HG03064 (cell line): ENCODE results near the gene ZNF618.
"Not testable (repeated sequence)": the region's sequence is repeated elsewhere in the genome, so short reads cannot be mapped to it uniquely, and the experiment has no call there.

Experiments
- ATAC-seq: cut with Tn5 transposase; IDR thresholded peaks from one replicate; pipeline ENCODE4 v1.9.1; 2021; ENCODE audit warnings: low read depth; ENCODE audit not compliant: unreplicated experiment

ZNF618 gene

GRCh38 chr9:113984639-113985380 lies 108.7 kb downstream of the ZNF618 start:
- ATAC-seq, result no peak

GRCh38 chr9:113985968-113986585 lies 110.0 kb downstream of the ZNF618 start:
- no peak for ATAC-seq

GRCh38 chr9:113986931-113987330 lies 110.8 kb downstream of the ZNF618 start:
- ATAC-seq, result no peak

- ATAC-seq, result no peak
These were observed 111.4 kb downstream of the ZNF618 start for GRCh38 chr9:113987526-113987925.

- ATAC-seq, result no peak
These were observed 112.4 kb downstream of the ZNF618 start for GRCh38 chr9:113988385-113989016.

- no peak for ATAC-seq
These were observed 113.1 kb downstream of the ZNF618 start for GRCh38 chr9:113989017-113989713.

GRCh38 chr9:113989714-113990569 lies 113.8 kb downstream of the ZNF618 start:
- ATAC-seq, result no peak

- no peak for ATAC-seq
These were observed 114.4 kb downstream of the ZNF618 start for GRCh38 chr9:113990570-113990907.

- no peak for ATAC-seq
These were observed 114.9 kb downstream of the ZNF618 start for GRCh38 chr9:113990975-113991471.

GRCh38 chr9:113991714-113992113 lies 115.6 kb downstream of the ZNF618 start:
- ATAC-seq, result no peak

- ATAC-seq, result no peak
These were observed 116.3 kb downstream of the ZNF618 start for GRCh38 chr9:113992276-113992951.

GRCh38 chr9:113992994-113993393 lies 116.9 kb downstream of the ZNF618 start:
- no peak for ATAC-seq

- no peak for ATAC-seq
These were observed 117.9 kb downstream of the ZNF618 start for GRCh38 chr9:113993838-113994540.

- ATAC-seq, result no peak
These were observed 119.3 kb downstream of the ZNF618 start for GRCh38 chr9:113995401-113995800.

GRCh38 chr9:113995963-113996362 lies 119.9 kb downstream of the ZNF618 start:
- ATAC-seq, result no peak

GRCh38 chr9:113996531-113997001 lies 120.5 kb downstream of the ZNF618 start:
- ATAC-seq, result no peak

- ATAC-seq, result not testable (repeated sequence)
These were observed 121.0 kb downstream of the ZNF618 start for GRCh38 chr9:113997064-113997463.

- no peak for ATAC-seq
These were observed 121.5 kb downstream of the ZNF618 start for GRCh38 chr9:113997610-113998009.

GRCh38 chr9:113998114-113998513 lies 122.0 kb downstream of the ZNF618 start:
- ATAC-seq, result no peak
